ENCODE results near the gene TMEM14A. TPM values are rescaled to one million over a fixed set of nuclear protein-coding genes. Genes with fewer than 3 reads are reported as not detected.

The TMEM14A gene
- total RNA-seq, 1 experiment from 2014 or later, result 45.6 TPM

GRCh38 chr6:52640170-52640569, 30.7 kb upstream of the TMEM14A start:
- CTCF ChIA-PET, result no interaction called here
- no peak for TF ChIP-seq TCF7L2 (IDR thresholded peaks at IDR 0.05; ENCODE audit: low read depth, low read length)
- no peak for TF ChIP-seq POLR2AphosphoS5 (IDR thresholded peaks at IDR 0.05; ENCODE audit: low read depth, low read length)
- TF ChIP-seq CTCF (IDR thresholded peaks at IDR 0.05), result no peak
- TF ChIP-seq SIN3A (IDR thresholded peaks at IDR 0.05; ENCODE audit: borderline replicate concordance, insufficient read depth, low read depth, low read length), result no peak
- TF ChIP-seq REST (IDR thresholded peaks at IDR 0.05; ENCODE audit: insufficient read depth in 1 of 2, low read depth in 2 of 2, low read length in 1 of 2), result no peak
- Histone ChIP-seq H3K27ac (ENCODE audit: low read length) (no peak overlapping the region), H3K36me3 (ENCODE audit: control insufficient read depth, insufficient read depth, low read length) (no peaks in the 10 kb centered on the region), H3K4me3 (ENCODE audit: low read depth in 2 of 2, low read length in 2 of 2) (no peak overlapping the region), H3K27me3 (ENCODE audit: control insufficient read depth, insufficient read depth, low read length) (peaks cover 3% of the 10 kb centered on the region; the same call in 1 of the 2 replicates), H3K4me1 (ENCODE audit: control insufficient read depth, insufficient read depth, low read length) (no peaks in the 10 kb centered on the region), H3K9me3 (ENCODE audit: control insufficient read depth, insufficient read depth, low read depth, low read length) (no peaks in the 10 kb centered on the region)
- in situ Hi-C loops (cut with HindIII; ENCODE audit: low pct_unique_long_range_greater_than_20kb, low sequenced_read_pairs), result no loop called here
- ATAC-seq, result no peak
- BruUV-seq (replicated peaks), result no TSS peak
- POLR2A ChIA-PET, result no interaction called here
- no peak for DNase-seq (ENCODE audit: low read depth, low spot score)
- intact Hi-C loops (cut with micrococcal nuclease; ENCODE audit: unreplicated experiment), result no loop called here

- DNase-seq (ENCODE audit: low read depth, low spot score) (no peak), ATAC-seq (no peak)
- intact Hi-C loops (cut with micrococcal nuclease; ENCODE audit: unreplicated experiment), result no loop called here
- no peak for TF ChIP-seq REST (IDR thresholded peaks at IDR 0.05; ENCODE audit: insufficient read depth in 1 of 2, low read depth in 2 of 2, low read length in 1 of 2)
- in situ Hi-C loops (cut with HindIII; ENCODE audit: low pct_unique_long_range_greater_than_20kb, low sequenced_read_pairs), result no loop called here
- CTCF ChIA-PET, result no interaction called here
- no peak overlapping the region for H3K4me3 ChIP-seq (ENCODE audit: low read depth in 2 of 2, low read length in 2 of 2)
- H3K27ac ChIP-seq (ENCODE audit: low read length), result no peak overlapping the region
- H3K9me3 ChIP-seq (ENCODE audit: control insufficient read depth, insufficient read depth, low read depth, low read length), result no peaks in the 10 kb centered on the region
- H3K4me1 ChIP-seq (ENCODE audit: control insufficient read depth, insufficient read depth, low read length), result no peaks in the 10 kb centered on the region
- POLR2A ChIA-PET, result no interaction called here
- no TSS peak for BruUV-seq (replicated peaks)
- H3K27me3 ChIP-seq (ENCODE audit: control insufficient read depth, insufficient read depth, low read length), result peaks cover 3% of the 10 kb centered on the region; the same call in 1 of the 2 replicates
- H3K36me3 ChIP-seq (ENCODE audit: control insufficient read depth, insufficient read depth, low read length), result no peaks in the 10 kb centered on the region
Measured at GRCh38 chr6:52640916-52641315, 30.0 kb upstream of the TMEM14A start.
